B cell (primary cell): Measurements from ENCODE around the gene ZYG11A. TPM values are rescaled to one million over a fixed set of nuclear protein-coding genes. Genes with fewer than 3 reads are reported as not detected.
"Not testable (repeated sequence)": the region's sequence is repeated elsewhere in the genome, so short reads cannot be mapped to it uniquely, and the experiment has no call there.

ENCODE experiments used
- ATAC-seq: fragments of 200-7000 bp; cut with Tn5 transposase; one replicate; pipeline ENCODE4 v1.10.0; 2021; ENCODE audit warnings: low read depth, mild to moderate bottlenecking, moderate number of reproducible peaks, moderate library complexity
- CTCF ChIA-PET: fragments of 350-600 bp; sonication (Branson Sonifier 250); formaldehyde crosslinking; loops from one replicate; lab custom pipeline; 2021; ENCODE audit warnings: antibody characterized with exemption, inconsistent platforms; lab: Charles Lee
- POLR2A ChIA-PET: fragments of 350-600 bp; sonication (Branson Sonifier 250); formaldehyde crosslinking; loops from one replicate; lab custom pipeline; 2021; ENCODE audit warnings: antibody characterized with exemption; lab: Charles Lee
- DNase-seq: peaks from one replicate; pipeline ENCODE4 v3.0.0; 2013
- H2AFZ ChIP-seq: 2 replicates; pipeline ENCODE4 v1.6.1; 2012; ENCODE audit warnings: mild to moderate bottlenecking, low read depth, low read length; ENCODE audit not compliant: insufficient read depth, poor library complexity, severe bottlenecking
- H3K27ac ChIP-seq, 2 donors: 1 replicate in 1 of 2; 2 replicates in 1 of 2; pipeline ENCODE4 v1.5.1; 2012 to 2013; ENCODE audit warnings: low read length in 2 of 2, mild to moderate bottlenecking in 2 of 2, moderate library complexity in 1 of 2
- H3K27me3 ChIP-seq, 4 experiments: fragments of 200-600 bp in 1 of 4; sonication (generic) in 1 of 4; replicated peaks in 1 of 4; 1 replicate in 2 of 4; 2 replicates in 2 of 4; pipeline versions ENCODE4 v1.6.1 to v1.7.0; 2013 to 2016; ENCODE audit warnings: low read length in 3 of 4, mild to moderate bottlenecking in 2 of 4, mixed read lengths in 1 of 4, moderate library complexity in 1 of 4; ENCODE audit not compliant: insufficient read depth in 4 of 4, control insufficient read depth in 3 of 4; ENCODE audit errors: control extremely low read depth in 1 of 4
- H3K36me3 ChIP-seq, 2 experiments: replicated peaks in 1 of 2; 1 replicate in 1 of 2; 2 replicates in 1 of 2; pipeline versions ENCODE4 v1.6.1 to v1.7.1; 2013; ENCODE audit warnings: low read length in 1 of 2; ENCODE audit not compliant: insufficient read depth in 2 of 2, control insufficient read depth in 1 of 2; ENCODE audit errors: control extremely low read depth in 1 of 2, extremely low read depth in 1 of 2
- H3K4me1 ChIP-seq, 2 donors: fragments of 200-600 bp in 1 of 2; sonication (generic) in 1 of 2; 1 replicate in 1 of 2; 2 replicates in 1 of 2; pipeline versions ENCODE4 v1.5.1 to v1.6.1; 2013 to 2017; ENCODE audit warnings: low read length in 2 of 2; ENCODE audit not compliant: control insufficient read depth in 2 of 2, insufficient read depth in 2 of 2
- H3K4me2 ChIP-seq: replicated peaks from 2 replicates; pipeline ENCODE3; 2012; ENCODE audit warnings: mild to moderate bottlenecking, low read depth, low read length; ENCODE audit not compliant: poor library complexity, severe bottlenecking
- H3K4me3 ChIP-seq, 5 experiments: fragments of 200-600 bp in 1 of 5; sonication (generic) in 1 of 5; 1 replicate in 3 of 5; 2 replicates in 2 of 5; pipeline versions ENCODE4 v1.5.1 to v1.7.0; 2011 to 2016; ENCODE audit warnings: low read length in 4 of 5, mild to moderate bottlenecking in 4 of 5, low read depth in 2 of 5, control low read depth in 1 of 5, moderate library complexity in 1 of 5; ENCODE audit not compliant: insufficient read depth in 1 of 5; ENCODE audit errors: control extremely low read depth in 1 of 5, extremely low read depth in 1 of 5
- H3K79me2 ChIP-seq: fragments of 200-600 bp; sonication (generic); one replicate; pipeline ENCODE4 v1.6.0; 2016; ENCODE audit warnings: low read length; ENCODE audit not compliant: control insufficient read depth, insufficient read depth
- H3K9ac ChIP-seq: fragments of 200-600 bp; sonication (generic); 2 replicates; pipeline ENCODE4 v1.6.1; 2017; ENCODE audit warnings: mild to moderate bottlenecking, low read length, moderate library complexity
- H3K9me3 ChIP-seq, 3 donors: one replicate each; pipeline versions ENCODE4 v1.6.1 to v1.7.1; 2013; ENCODE audit warnings: low read length in 2 of 3; ENCODE audit not compliant: control insufficient read depth in 2 of 3, insufficient read depth in 1 of 3; ENCODE audit errors: control extremely low read depth in 1 of 3
- H4K20me1 ChIP-seq: 2 replicates; pipeline ENCODE4 v1.6.0; 2012; ENCODE audit warnings: mild to moderate bottlenecking, low read length; ENCODE audit not compliant: insufficient read depth, control insufficient read depth, poor library complexity, severe bottlenecking
- H3K27ac Mint-ChIP-seq: one replicate; pipeline ENCODE4 v1.8.0; 2021; ENCODE audit warnings: mixed read lengths
- H3K27me3 Mint-ChIP-seq: one replicate; pipeline ENCODE4 v1.8.0; 2021; ENCODE audit warnings: mixed read lengths
- H3K4me1 Mint-ChIP-seq: one replicate; pipeline ENCODE4 v1.8.0; 2021; ENCODE audit warnings: mixed read lengths
- H3K4me3 Mint-ChIP-seq: one replicate; pipeline ENCODE4 v1.8.0; 2021; ENCODE audit warnings: mixed read lengths
- H3K9me3 Mint-ChIP-seq: one replicate; pipeline ENCODE4 v1.8.0; 2022; ENCODE audit warnings: mixed read lengths; ENCODE audit not compliant: insufficient read depth
- CTCF ChIP-seq: fragments of 200-600 bp; IDR thresholded peaks from one replicate; pipeline ENCODE4 v1.8.0; 2022; ENCODE audit warnings: antibody characterized with exemption, mild to moderate bottlenecking
- EZH2 ChIP-seq: IDR thresholded peaks from 2 replicates; pipeline ENCODE4 v1.6.1; 2012; ENCODE audit warnings: borderline replicate concordance, low read depth, mild to moderate bottlenecking, moderate library complexity, low read length; ENCODE audit not compliant: insufficient read depth, poor library complexity, severe bottlenecking
- WGBS: methylation state at CpG from one replicate; pipeline ENCODE4 v1.1.5; 2013; ENCODE audit warnings: missing lambda C conversion rate; ENCODE audit not compliant: insufficient coverage; 5-methylcytosine and 5-hydroxymethylcytosine counted together
- intact Hi-C: fragments of 100-400 bp; cut with micrococcal nuclease; formaldehyde crosslinking; loops from one replicate; pipeline ENCODE4 v1.10.0; 2022
- polyA plus RNA-seq: library from polyadenylated mRNA; depleted of rRNA; stranded (reverse); fragments of >200 nt; gene quantifications from 2 replicates; pipeline ENCODE4 v1.2.3, GENCODE V29; 2012
- total RNA-seq, 2 donors: library from RNA; stranded (reverse); fragments of 120-200 nt in 1 of 2; gene quantifications; 1 replicate in 1 of 2; 2 replicates in 1 of 2; pipeline versions ENCODE4 v1.2.3 to v1.2.4, GENCODE V29; 2013 to 2022

The ZYG11A gene
- total and polyA plus RNA-seq, 2 donors (not counting 1 experiment from before 2014, with no cell fraction given): 0.24 to 1.5 TPM

GRCh38 chr1:52814465-52814864 lies 28.1 kb upstream of the ZYG11A start:
- no peaks in the 10 kb centered on the region for H3K27me3 Mint-ChIP-seq
- intact Hi-C loops: no loop called here
- H3K4me3 ChIP-seq: no peak overlapping the region
- H3K4me1 ChIP-seq: no peaks in the 10 kb centered on the region
- no peaks in the 10 kb centered on the region for H3K79me2 ChIP-seq
- CTCF ChIA-PET: no interaction called here
- H3K36me3 ChIP-seq: peaks cover 5 to 31% of the 10 kb centered on the region in 2 experiments
- no peaks in the 10 kb centered on the region for H3K9me3 ChIP-seq
- H3K27me3 ChIP-seq: no peaks in the 10 kb centered on the region
- no peak overlapping the region for H3K9ac ChIP-seq
- H3K27ac ChIP-seq: no peak overlapping the region
- H4K20me1 ChIP-seq: no peaks in the 10 kb centered on the region
- no peaks in the 10 kb centered on the region for H3K9me3 Mint-ChIP-seq
- H3K4me2 ChIP-seq: no peak overlapping the region
- DNase-seq (no peak), ATAC-seq (no peak)
- WGBS: 95% methylated on average over 2 of the region's 2 CpGs
- no peaks in the 10 kb centered on the region for H3K4me1 Mint-ChIP-seq
- TF ChIP-seq EZH2 (no peak), CTCF (no peak)
- no peak overlapping the region for H3K27ac Mint-ChIP-seq
- POLR2A ChIA-PET: no interaction called here
- H2AFZ ChIP-seq: no peak overlapping the region
- no peak overlapping the region for H3K4me3 Mint-ChIP-seq

GRCh38 chr1:52820830-52821229 lies 21.7 kb upstream of the ZYG11A start:
- H3K27ac ChIP-seq, ATAC-seq, H3K9ac ChIP-seq, H3K4me3 ChIP-seq, H3K9me3 ChIP-seq, DNase-seq, POLR2A ChIA-PET, H3K4me1 Mint-ChIP-seq, H3K4me3 Mint-ChIP-seq, intact Hi-C loops, H3K27ac Mint-ChIP-seq, H3K79me2 ChIP-seq, H3K27me3 ChIP-seq, H3K9me3 Mint-ChIP-seq, H2AFZ ChIP-seq, H4K20me1 ChIP-seq, H3K27me3 Mint-ChIP-seq, H3K4me1 ChIP-seq, H3K4me2 ChIP-seq: not testable (repeated sequence)
- H3K36me3 ChIP-seq: peaks cover 5 to 18% of the 10 kb centered on the region in 2 experiments
- CTCF ChIA-PET: interaction anchor here (0.7 kb wide), 1 partner anchor 9 kb away, joined by 5 read pairs; no protein-coding TSS in a partner anchor
- no CpG with 5 or more reads among the region's 5 CpGs for WGBS
